Panc1 (cell line): ENCODE measurements around the gene ROCK2.

Source experiments
- CTCF ChIP-seq: fragments of 450-650 bp; IDR thresholded peaks from 2 replicates; pipeline ENCODE4 v1.5.1; 2017; ENCODE audit warnings: mild to moderate bottlenecking
- SIN3A ChIP-seq: IDR thresholded peaks from 2 replicates; pipeline ENCODE4 v1.6.1; 2012; ENCODE audit warnings: low read depth, mild to moderate bottlenecking, low read length, moderate library complexity, borderline replicate concordance; ENCODE audit not compliant: insufficient read depth
- TCF7L2 ChIP-seq: IDR thresholded peaks from 2 replicates; pipeline ENCODE4 v1.6.1; 2011; ENCODE audit warnings: mild to moderate bottlenecking, low read depth, low read length, inconsistent platforms

GRCh38 chr2:11327871-11328270 is 16.6 kb downstream of the ROCK2 start:
- TF ChIP-seq CTCF (no peak), SIN3A (no peak), TCF7L2 (no peak)
